ENCODE measurements around the gene PI4KA.

DNA sequence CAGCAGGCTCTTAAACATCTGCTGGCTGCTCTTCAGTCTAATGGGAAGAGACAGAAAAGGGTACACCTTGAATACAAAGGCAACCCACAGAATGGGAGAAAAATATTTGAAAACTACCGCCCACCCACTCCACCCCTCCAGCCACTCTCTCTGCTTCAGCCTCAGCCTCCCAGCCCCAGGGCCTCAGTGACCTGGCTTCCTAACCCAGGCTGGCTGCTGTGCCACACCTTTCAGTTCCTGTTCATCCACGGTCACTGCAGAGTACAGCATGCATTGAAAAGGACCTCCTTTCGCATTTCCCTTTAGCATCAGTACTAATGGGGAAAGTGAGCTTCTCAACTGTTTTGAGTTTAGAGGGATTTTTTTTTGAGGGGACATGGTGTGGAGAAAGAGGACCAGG lies 113.5 kb downstream of the PI4KA start:
- TF ChIP-seq, protein P1, sequence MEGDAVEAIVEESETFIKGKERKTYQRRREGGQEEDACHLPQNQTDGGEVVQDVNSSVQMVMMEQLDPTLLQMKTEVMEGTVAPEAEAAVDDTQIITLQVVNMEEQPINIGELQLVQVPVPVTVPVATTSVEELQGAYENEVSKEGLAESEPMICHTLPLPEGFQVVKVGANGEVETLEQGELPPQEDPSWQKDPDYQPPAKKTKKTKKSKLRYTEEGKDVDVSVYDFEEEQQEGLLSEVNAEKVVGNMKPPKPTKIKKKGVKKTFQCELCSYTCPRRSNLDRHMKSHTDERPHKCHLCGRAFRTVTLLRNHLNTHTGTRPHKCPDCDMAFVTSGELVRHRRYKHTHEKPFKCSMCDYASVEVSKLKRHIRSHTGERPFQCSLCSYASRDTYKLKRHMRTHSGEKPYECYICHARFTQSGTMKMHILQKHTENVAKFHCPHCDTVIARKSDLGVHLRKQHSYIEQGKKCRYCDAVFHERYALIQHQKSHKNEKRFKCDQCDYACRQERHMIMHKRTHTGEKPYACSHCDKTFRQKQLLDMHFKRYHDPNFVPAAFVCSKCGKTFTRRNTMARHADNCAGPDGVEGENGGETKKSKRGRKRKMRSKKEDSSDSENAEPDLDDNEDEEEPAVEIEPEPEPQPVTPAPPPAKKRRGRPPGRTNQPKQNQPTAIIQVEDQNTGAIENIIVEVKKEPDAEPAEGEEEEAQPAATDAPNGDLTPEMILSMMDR (IDR thresholded peaks at IDR 0.05) = no peak
- TF ChIP-seq POLR2A (IDR thresholded peaks at IDR 0.05) = no peak

All from right lobe of liver (tissue), 4 donors.